ENCODE measurements around the gene C20orf204. TPM values are rescaled to one million over a fixed set of nuclear protein-coding genes. Genes with fewer than 3 reads are reported as not detected.

The C20orf204 gene
- total and polyA plus RNA-seq, 2 of the 8 experiments (the other 6 are each of a cell fraction or from before 2014, with no cell fraction given): 0.39 to 0.52 TPM

DNA sequence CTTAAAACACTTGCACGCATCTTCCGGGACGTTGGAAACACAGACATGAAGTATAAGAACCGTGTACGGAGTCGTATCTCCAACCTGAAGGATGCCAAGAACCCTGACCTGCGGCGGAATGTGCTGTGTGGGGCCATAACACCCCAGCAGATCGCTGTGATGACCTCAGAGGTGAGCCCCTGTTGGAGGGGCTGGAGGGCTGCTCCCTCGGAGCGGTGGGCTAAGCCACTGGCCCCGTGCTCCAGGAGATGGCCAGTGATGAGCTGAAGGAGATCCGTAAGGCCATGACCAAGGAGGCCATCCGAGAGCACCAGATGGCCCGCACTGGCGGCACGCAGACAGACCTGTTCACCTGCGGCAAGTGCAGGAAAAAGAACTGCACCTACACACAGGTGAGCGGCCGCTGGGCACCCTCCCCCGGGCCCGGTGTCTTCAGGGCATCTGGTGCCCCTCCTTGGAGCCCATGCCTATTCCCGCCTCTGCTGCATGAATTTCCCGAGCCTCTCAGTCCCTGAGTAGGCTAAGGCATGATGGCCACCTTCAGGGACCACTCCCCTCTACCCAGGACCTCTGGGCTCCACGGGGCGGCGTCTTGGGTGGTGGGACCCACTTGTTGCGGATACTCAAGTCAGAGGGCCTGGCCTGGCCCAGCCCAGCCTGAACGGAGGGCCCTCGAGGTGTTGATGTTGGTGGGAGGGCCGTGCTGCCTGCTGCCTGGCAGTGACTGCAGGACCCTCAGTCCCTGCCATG is 34.4 kb downstream of the C20orf204 start:
- FAIRE-seq: no peak
- no peak for TF ChIP-seq RFX5 (IDR thresholded peaks at IDR 0.05; ENCODE audit: borderline replicate concordance, low read depth, low read length)
- TF ChIP-seq TAF1 (IDR thresholded peaks at IDR 0.05; ENCODE audit: low read depth, low read length): no peak
- TF ChIP-seq, protein P1, sequence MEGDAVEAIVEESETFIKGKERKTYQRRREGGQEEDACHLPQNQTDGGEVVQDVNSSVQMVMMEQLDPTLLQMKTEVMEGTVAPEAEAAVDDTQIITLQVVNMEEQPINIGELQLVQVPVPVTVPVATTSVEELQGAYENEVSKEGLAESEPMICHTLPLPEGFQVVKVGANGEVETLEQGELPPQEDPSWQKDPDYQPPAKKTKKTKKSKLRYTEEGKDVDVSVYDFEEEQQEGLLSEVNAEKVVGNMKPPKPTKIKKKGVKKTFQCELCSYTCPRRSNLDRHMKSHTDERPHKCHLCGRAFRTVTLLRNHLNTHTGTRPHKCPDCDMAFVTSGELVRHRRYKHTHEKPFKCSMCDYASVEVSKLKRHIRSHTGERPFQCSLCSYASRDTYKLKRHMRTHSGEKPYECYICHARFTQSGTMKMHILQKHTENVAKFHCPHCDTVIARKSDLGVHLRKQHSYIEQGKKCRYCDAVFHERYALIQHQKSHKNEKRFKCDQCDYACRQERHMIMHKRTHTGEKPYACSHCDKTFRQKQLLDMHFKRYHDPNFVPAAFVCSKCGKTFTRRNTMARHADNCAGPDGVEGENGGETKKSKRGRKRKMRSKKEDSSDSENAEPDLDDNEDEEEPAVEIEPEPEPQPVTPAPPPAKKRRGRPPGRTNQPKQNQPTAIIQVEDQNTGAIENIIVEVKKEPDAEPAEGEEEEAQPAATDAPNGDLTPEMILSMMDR (IDR thresholded peaks at IDR 0.05; ENCODE audit: control extremely low read depth in 1 of 3, insufficient read depth in 1 of 3, low read depth in 1 of 3, low read length in 3 of 3): no peak
- TF ChIP-seq POU5F1 (IDR thresholded peaks at IDR 0.05; ENCODE audit: low read depth, low read length): no peak
- TF ChIP-seq CBX8 (IDR thresholded peaks at IDR 0.05; ENCODE audit: borderline replicate concordance, low read depth, low read length): no peak

More for the DNA sequence above, 34.4 kb downstream of the C20orf204 start:
- Histone ChIP-seq H3K79me1 (ENCODE audit: low read depth, low read length) (0 out of 2 replicates have a peak, but pooled peaks cover 3% of the 10 kb centered on the region), H3K27ac (ENCODE audit: low read depth, low read length) (no peak overlapping the region), H3K4me3 (ENCODE audit: extremely low read depth in 1 of 4, insufficient read depth in 2 of 4, low read depth in 3 of 4, low read length in 4 of 4) (no peak overlapping the region), H4K20me1 (replicated peaks in 1 of 2; ENCODE audit: control insufficient read depth in 1 of 2, insufficient read depth in 2 of 2, low read length in 2 of 2) (peaks cover 2 to 10% of the 10 kb centered on the region in 2 experiments), H4K91ac (replicated peaks; ENCODE audit: insufficient read length, low read length) (no peak overlapping the region), H3K4me2 (ENCODE audit: insufficient read depth in 1 of 2, low read depth in 2 of 2, low read length in 2 of 2) (no peak overlapping the region), H4K8ac (ENCODE audit: extremely low read depth, insufficient read depth, low read length) (no peak overlapping the region), H3K23ac (ENCODE audit: insufficient read length) (no peak overlapping the region), H3K36me3 (ENCODE audit: control insufficient read depth in 2 of 4, insufficient read depth in 4 of 4, low read length in 3 of 4) (peaks cover 0 to 8% (median 3%) of the 10 kb centered on the region in 4 experiments; a peak in 3 of 8 replicates), H2BK20ac (ENCODE audit: low read length) (0 out of 2 replicates have a peak overlapping the region, but pooled peaks have one; percentile 61), H4K5ac (ENCODE audit: insufficient read length, low read depth, low read length) (no peak overlapping the region), H3K4ac (replicated peaks; ENCODE audit: insufficient read length, low read depth, low read length) (no peak overlapping the region), H3K23me2 (ENCODE audit: low read depth, low read length) (no peaks in the 10 kb centered on the region), H3K9me3 (ENCODE audit: insufficient read depth in 2 of 2, low read depth in 1 of 2, low read length in 1 of 2) (no peaks in the 10 kb centered on the region), H3K4me1 (replicated peaks in 1 of 4; ENCODE audit: control insufficient read depth in 3 of 4, insufficient read depth in 4 of 4, low read length in 3 of 4) (peaks cover 0 to 16% (median 5%) of the 10 kb centered on the region in 4 experiments; a peak in 6 of 7 replicates), H2BK5ac (ENCODE audit: low read depth, low read length) (peak overlapping the region; percentile 66), H3K79me2 (ENCODE audit: control insufficient read depth in 1 of 2, insufficient read depth in 2 of 2, low read length in 2 of 2) (no peaks in the 10 kb centered on the region), H3K9ac (replicated peaks in 1 of 4; ENCODE audit: extremely low read depth in 1 of 4, low read depth in 3 of 4, low read length in 3 of 4) (no peak overlapping the region), H3K27me3 (replicated peaks in 1 of 4; ENCODE audit: control insufficient read depth in 3 of 4, extremely low read depth in 1 of 4, insufficient read depth in 3 of 4, low read length in 3 of 4) (no peaks in the 10 kb centered on the region), H2AFZ (ENCODE audit: low read length) (no peak overlapping the region), H3K14ac (ENCODE audit: insufficient read length) (no peak overlapping the region), H2BK120ac (replicated peaks; ENCODE audit: low read depth, low read length) (no peak overlapping the region), H3K18ac (ENCODE audit: extremely low read depth, low read length) (no peak overlapping the region), H2BK12ac (ENCODE audit: low read depth, low read length) (peak overlapping the region; percentile 60; the same call in 1 of the 2 replicates), H2BK15ac (ENCODE audit: low read length) (peak overlapping the region; percentile 81; the same call in 1 of the 2 replicates), H2AK5ac (ENCODE audit: low read depth, low read length) (no peak overlapping the region), H3K56ac (replicated peaks; ENCODE audit: insufficient read length, low read depth, low read length) (no peak overlapping the region)
- 92% methylated on average over 31 of the region's 31 CpGs; no CpG with 5 or more reads in 1 of the 2 experiments for WGBS, 2 experiments (ENCODE audit: extremely low coverage in 1 of 2, insufficient coverage in 1 of 2, insufficient read length in 1 of 2, insufficient replicate concordance in 2 of 2, low coverage in 1 of 2, low lambda C conversion rate in 2 of 2, missing lambda C conversion rate in 1 of 2)
- DNase-seq (ENCODE audit: low read depth in 1 of 2, low spot score in 2 of 2): no peak
- ChIA-PET CTCF (ENCODE audit: partially characterized antibody) (interaction anchor here (0.6 to 3.1 kb wide), 12 partner anchors 10 to 532 kb away, joined by 3 to 33 read pairs (median 6); partner anchors contain the start of genes LKAAEAR1, OPRL1 and RGS19), POLR2A (ENCODE audit: partially characterized antibody) (interaction anchor here (1.7 kb wide), 2 partner anchors 13 to 31 kb away, joined by 4 to 6 read pairs; partner anchors contain the start of gene LKAAEAR1)
